K562 (cell line): Measurements from ENCODE around the gene MRRF. TPM values are rescaled to one million over a fixed set of nuclear protein-coding genes. Genes with fewer than 3 reads are reported as not detected.

Experiments
- ATAC-seq: fragments of 200-7000 bp; cut with Tn5 transposase; 3 replicates; pipeline ENCODE4 v1.9.1; 2020; ENCODE audit warnings: moderate library complexity
- BruUV-seq: library from RNA; stranded (reverse); fragments of 400-500 nt; replicated peaks from 2 replicates; lab custom pipeline; 2021; lab: Mats Ljungman, UMichigan
- CTCF ChIA-PET: fragments of 300-600 bp; formaldehyde crosslinking; extraction: SDS; loops from one replicate; lab custom pipeline; 2021; ENCODE audit warnings: low intra/inter-chr PET ratio; lab: Yijun Ruan, JAX
- POLR2A ChIA-PET: fragments of 300-600, 350-650 bp; sonication (Branson Sonifier 250); formaldehyde crosslinking; extraction: SDS; loops from one replicate; lab custom pipeline; 2021; ENCODE audit warnings: antibody characterized with exemption, inconsistent platforms; lab: Yijun Ruan, JAX
- DNase-seq, 4 experiments: peaks; one replicate each; pipeline versions ENCODE4 v3.0.0 to v3.0.0-alpha.2; 2011 to 2018; ENCODE audit warnings: low spot score in 3 of 4, mixed read lengths in 3 of 4; ENCODE audit errors: extremely low read depth in 1 of 4
- FAIRE-seq: peaks from 2 replicates; lab custom pipeline; 2011; peaks lifted over from hg19 to GRCh38; lab: Jason Lieb, UNC
- H2AFZ ChIP-seq: 2 replicates; pipeline ENCODE4 v1.6.0; 2011; ENCODE audit warnings: low read depth, low read length, control low read depth, inconsistent platforms
- H3K27ac ChIP-seq: fragments of 200-600 bp; 3 replicates; pipeline ENCODE4 v1.8.0; 2011; ENCODE audit warnings: low read depth, mild to moderate bottlenecking, control low read depth, inconsistent platforms, low read length, moderate library complexity, mixed read lengths; ENCODE audit errors: extremely low read depth
- H3K27me3 ChIP-seq, 2 experiments: fragments of 300-600 bp in 1 of 2; 2 replicates in 1 of 2; 3 replicates in 1 of 2; pipeline versions ENCODE4 v1.6.0 to v1.8.0; 2011; ENCODE audit warnings: inconsistent platforms in 2 of 2, low read length in 2 of 2, mild to moderate bottlenecking in 1 of 2, mixed read lengths in 1 of 2, moderate library complexity in 1 of 2; ENCODE audit not compliant: control insufficient read depth in 2 of 2, insufficient read depth in 2 of 2
- H3K36me3 ChIP-seq: fragments of 300-600 bp; 3 replicates; pipeline ENCODE4 v1.8.0; 2011; ENCODE audit warnings: mild to moderate bottlenecking, low read length, inconsistent platforms; ENCODE audit not compliant: control insufficient read depth, insufficient read depth
- H3K4me1 ChIP-seq, 2 experiments: fragments of 200-600 bp in 1 of 2; replicated peaks in 1 of 2; 2 replicates in 1 of 2; 3 replicates in 1 of 2; pipeline versions ENCODE4 v1.5.1 to v1.8.0; 2011; ENCODE audit warnings: inconsistent platforms in 2 of 2, low read length in 2 of 2, mild to moderate bottlenecking in 1 of 2, mixed read lengths in 1 of 2, moderate library complexity in 1 of 2; ENCODE audit not compliant: control insufficient read depth in 2 of 2, insufficient read depth in 2 of 2
- H3K4me2 ChIP-seq: 2 replicates; pipeline ENCODE4 v1.6.1; 2011; ENCODE audit warnings: low read length, control low read depth, inconsistent platforms, mixed read lengths; ENCODE audit not compliant: insufficient read depth
- H3K4me3 ChIP-seq: fragments of 200-600 bp; sonication (generic), shearing (Covaris generic); 2 replicates; pipeline ENCODE4 v1.5.1; 2016; ENCODE audit warnings: control low read depth, inconsistent platforms
- H3K79me2 ChIP-seq: fragments of 200-600 bp; 3 replicates; pipeline ENCODE4 v1.8.0; 2011; ENCODE audit warnings: low read length, inconsistent platforms; ENCODE audit not compliant: control insufficient read depth, insufficient read depth
- H3K9ac ChIP-seq, 2 experiments: 2 replicates each; pipeline versions ENCODE4 v1.6.0 to v1.6.1; 2011; ENCODE audit warnings: low read depth in 2 of 2, low read length in 2 of 2, control low read depth in 1 of 2, inconsistent platforms in 1 of 2, mild to moderate bottlenecking in 1 of 2, mixed read lengths in 1 of 2; ENCODE audit not compliant: insufficient read depth in 1 of 2
- H3K9me1 ChIP-seq: one replicate; pipeline ENCODE4 v1.6.0; 2011; ENCODE audit warnings: inconsistent platforms, mild to moderate bottlenecking, low read length, moderate library complexity; ENCODE audit not compliant: control insufficient read depth, insufficient read depth
- H3K9me3 ChIP-seq: replicated peaks from 2 replicates; pipeline ENCODE4 v1.5.1; 2011; ENCODE audit warnings: low read depth, low read length, inconsistent platforms; ENCODE audit not compliant: control insufficient read depth, insufficient read depth
- H4K20me1 ChIP-seq: replicated peaks from 2 replicates; pipeline ENCODE4 v1.6.1; 2011; ENCODE audit warnings: low read length, inconsistent platforms, mixed read lengths; ENCODE audit not compliant: control insufficient read depth, insufficient read depth
- C11orf30 ChIP-seq: fragments of 450-650 bp; IDR thresholded peaks from 2 replicates; pipeline ENCODE4 v1.6.1; 2016; ENCODE audit warnings: low read depth, mild to moderate bottlenecking
- MYBL2 ChIP-seq, 2 experiments: fragments of 450-650 bp in 1 of 2; sonication (generic) in 1 of 2; formaldehyde crosslinking in 1 of 2; IDR thresholded peaks; 2 replicates each; pipeline versions ENCODE4 v1.6.1 to v1.8.1; 2017 to 2022; ENCODE audit warnings: borderline replicate concordance in 1 of 2, inconsistent platforms in 1 of 2, low read depth in 1 of 2, mild to moderate bottlenecking in 1 of 2, missing genetic modification reagents in 1 of 2, moderate library complexity in 1 of 2
- WGBS: fragments of 100-300 bp; shearing (Covaris generic); methylation state at CpG from one replicate; pipeline ENCODE4 v1.1.6; 2016; ENCODE audit warnings: low coverage, mixed read lengths; ENCODE audit not compliant: insufficient coverage; ENCODE audit errors: missing lambda C conversion rate; 5-methylcytosine and 5-hydroxymethylcytosine counted together
- in situ Hi-C: fragments of 300-500 bp; cut with MboI; formaldehyde crosslinking; loops from 4 replicates; pipeline ENCODE4 v1.15.0; 2018; ENCODE audit warnings: inconsistent platforms, mixed read lengths
- intact Hi-C: fragments of 100-400 bp; cut with micrococcal nuclease; formaldehyde crosslinking; loops from 2 replicates; pipeline ENCODE4 v1.14.2; 2022
- polyA plus RNA-seq, 8 experiments: library from polyadenylated mRNA; depleted of rRNA in 4 of 8; stranded (reverse) in 5 of 8; unstranded in 3 of 8; fragments of >200 nt; fragmentation: Nextera tagmentation in 2 of 8; fragmentation: Illumina TruSeq in 1 of 8; extraction: Ambion mirVana in 2 of 8; extraction: Trizol in 1 of 8; gene quantifications; 2 replicates each; pipeline versions ENCODE4 v1.2.1 to v1.2.3, GENCODE V29; 2011 to 2014; ENCODE audit warnings: inconsistent platforms in 1 of 8, missing spikeins in 1 of 8
- total RNA-seq, 7 experiments: library from RNA; depleted of rRNA in 6 of 7; stranded (reverse); fragments of >200 nt in 6 of 7; fragmentation: Illumina TruSeq in 2 of 7; extraction: Trizol in 2 of 7; gene quantifications; 2 replicates each; pipeline versions ENCODE4 v1.2.1 to v1.2.3, GENCODE V29; 2011 to 2021; ENCODE audit warnings: low replicate concordance in 1 of 7
- TF ChIP-seq, protein P1 (sequence below): fragments of 450-650 bp; IDR thresholded peaks from 2 replicates; pipeline ENCODE4 v1.6.1; 2017; ENCODE audit warnings: antibody characterized with exemption
- TF ChIP-seq, protein P2 (sequence below): IDR thresholded peaks from 2 replicates; pipeline ENCODE4 v1.6.1; 2016; ENCODE audit warnings: missing genetic modification characterization, missing compliant biosample characterization

The MRRF gene
- total and polyA plus RNA-seq, 9 of the 15 experiments (the other 6 are each of a cell fraction or from before 2014, with no cell fraction given), result 55.0 to 105 (median 81.2) TPM

DNA sequence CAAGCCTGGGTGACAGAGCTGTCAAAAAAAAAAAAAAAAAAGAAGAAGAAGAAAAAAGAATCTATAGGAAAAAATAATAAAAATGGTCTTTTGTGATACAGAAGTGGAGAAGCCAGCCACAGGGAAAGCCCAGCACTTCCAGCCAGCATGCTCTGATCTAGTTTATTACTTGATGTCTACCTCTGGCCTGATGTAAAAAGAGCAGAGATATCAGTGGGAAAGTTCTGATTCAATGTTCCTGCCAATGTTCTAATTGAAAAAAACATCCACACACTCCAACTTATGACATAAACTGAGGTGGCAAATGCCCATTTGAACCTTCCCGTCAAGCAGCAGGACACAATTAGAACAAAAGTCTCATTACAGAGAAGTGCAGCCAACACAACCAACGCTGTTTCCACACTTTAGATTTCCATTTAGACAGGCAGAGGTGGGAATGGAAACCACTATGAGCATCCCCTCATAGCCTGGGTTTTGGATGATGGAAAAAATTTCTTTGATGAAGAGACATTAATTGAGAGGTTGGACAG, 5.7 kb upstream of the MRRF start:
- intact Hi-C loops (no loop called here), in situ Hi-C loops (no loop called here)
- ChIA-PET POLR2A (no interaction called here), CTCF (no interaction called here)
- no TSS peak for BruUV-seq
- H3K27me3 ChIP-seq, result no peaks in the 10 kb centered on the region
- no peak overlapping the region for H3K27ac ChIP-seq
- no peak overlapping the region for H3K4me3 ChIP-seq
- H4K20me1 ChIP-seq, result no peaks in the 10 kb centered on the region
- H3K79me2 ChIP-seq, result peaks cover 61% of the 10 kb centered on the region
- TF ChIP-seq C11orf30 (no peak), MYBL2 (IDR thresholded peaks at IDR 0.05; ENCODE audit: low read depth) (no peak), MYBL2 (CRISPR knock-in tag; IDR thresholded peaks at IDR 0.05; ENCODE audit: borderline replicate concordance) (no peak)
- TF ChIP-seq, protein P1, sequence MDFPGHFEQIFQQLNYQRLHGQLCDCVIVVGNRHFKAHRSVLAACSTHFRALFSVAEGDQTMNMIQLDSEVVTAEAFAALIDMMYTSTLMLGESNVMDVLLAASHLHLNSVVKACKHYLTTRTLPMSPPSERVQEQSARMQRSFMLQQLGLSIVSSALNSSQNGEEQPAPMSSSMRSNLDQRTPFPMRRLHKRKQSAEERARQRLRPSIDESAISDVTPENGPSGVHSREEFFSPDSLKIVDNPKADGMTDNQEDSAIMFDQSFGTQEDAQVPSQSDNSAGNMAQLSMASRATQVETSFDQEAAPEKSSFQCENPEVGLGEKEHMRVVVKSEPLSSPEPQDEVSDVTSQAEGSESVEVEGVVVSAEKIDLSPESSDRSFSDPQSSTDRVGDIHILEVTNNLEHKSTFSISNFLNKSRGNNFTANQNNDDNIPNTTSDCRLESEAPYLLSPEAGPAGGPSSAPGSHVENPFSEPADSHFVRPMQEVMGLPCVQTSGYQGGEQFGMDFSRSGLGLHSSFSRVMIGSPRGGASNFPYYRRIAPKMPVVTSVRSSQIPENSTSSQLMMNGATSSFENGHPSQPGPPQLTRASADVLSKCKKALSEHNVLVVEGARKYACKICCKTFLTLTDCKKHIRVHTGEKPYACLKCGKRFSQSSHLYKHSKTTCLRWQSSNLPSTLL, result no peak
- TF ChIP-seq, protein P2, sequence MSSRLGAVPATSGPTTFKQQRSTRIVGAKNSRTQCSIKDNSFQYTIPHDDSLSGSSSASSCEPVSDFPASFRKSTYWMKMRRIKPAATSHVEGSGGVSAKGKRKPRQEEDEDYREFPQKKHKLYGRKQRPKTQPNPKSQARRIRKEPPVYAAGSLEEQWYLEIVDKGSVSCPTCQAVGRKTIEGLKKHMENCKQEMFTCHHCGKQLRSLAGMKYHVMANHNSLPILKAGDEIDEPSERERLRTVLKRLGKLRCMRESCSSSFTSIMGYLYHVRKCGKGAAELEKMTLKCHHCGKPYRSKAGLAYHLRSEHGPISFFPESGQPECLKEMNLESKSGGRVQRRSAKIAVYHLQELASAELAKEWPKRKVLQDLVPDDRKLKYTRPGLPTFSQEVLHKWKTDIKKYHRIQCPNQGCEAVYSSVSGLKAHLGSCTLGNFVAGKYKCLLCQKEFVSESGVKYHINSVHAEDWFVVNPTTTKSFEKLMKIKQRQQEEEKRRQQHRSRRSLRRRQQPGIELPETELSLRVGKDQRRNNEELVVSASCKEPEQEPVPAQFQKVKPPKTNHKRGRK (tag), result no peak
- no peaks in the 10 kb centered on the region for H3K9me1 ChIP-seq
- 93% methylated on average over 2 of the region's 2 CpGs for WGBS
- peaks cover 4 to 35% of the 10 kb centered on the region in 2 experiments; a peak in 4 of 5 replicates for H3K4me1 ChIP-seq
- peaks cover 75% of the 10 kb centered on the region for H3K36me3 ChIP-seq
- no peak overlapping the region for H3K4me2 ChIP-seq
- ATAC-seq (no peak), DNase-seq (no peak), FAIRE-seq (no peak)
- H3K9me3 ChIP-seq, result no peaks in the 10 kb centered on the region
- H2AFZ ChIP-seq, result no peak overlapping the region
- H3K9ac ChIP-seq, result no peak overlapping the region
